Gastrocnemius medialis (tissue), 4 donors: ENCODE measurements around the gene UNK. TPM values are rescaled to one million over a fixed set of nuclear protein-coding genes. Genes with fewer than 3 reads are reported as not detected.

Experiments used
- ATAC-seq, 2 donors: fragments of 150-250 bp; one replicate each; pipeline ENCODE4 v1.9.1; 2016
- DNase-seq, 2 donors: peaks; one replicate each; pipeline ENCODE4 v3.0.0-alpha.2; 2019
- H3K27ac ChIP-seq, 4 donors: fragments of 200-600 bp; sonication (generic); 1 replicate in 1 of 4; 2 replicates in 3 of 4; pipeline ENCODE4 v1.5.1; 2016 to 2018; ENCODE audit warnings: mild to moderate bottlenecking in 2 of 4, moderate library complexity in 1 of 4
- H3K27me3 ChIP-seq, 3 donors: fragments of 200-600 bp; sonication (generic) in 2 of 3; 1 replicate in 1 of 3; 2 replicates in 2 of 3; pipeline versions ENCODE4 v1.5.1 to v1.6.0; 2016 to 2019; ENCODE audit warnings: mild to moderate bottlenecking in 1 of 3, moderate library complexity in 1 of 3
- H3K36me3 ChIP-seq, 2 donors: fragments of 200-600 bp; sonication (generic) in 1 of 2; one replicate each; pipeline ENCODE4 v1.5.1; 2017 to 2018
- H3K4me1 ChIP-seq, 2 donors: fragments of 200-600 bp; sonication (generic) in 1 of 2; one replicate each; pipeline ENCODE4 v1.5.1; 2016 to 2017; ENCODE audit warnings: mild to moderate bottlenecking in 2 of 2
- H3K4me3 ChIP-seq, 4 donors: fragments of 200-600 bp; sonication (generic) in 3 of 4; 1 replicate in 1 of 4; 2 replicates in 3 of 4; pipeline ENCODE4 v1.5.1; 2016 to 2019; ENCODE audit warnings: mild to moderate bottlenecking in 2 of 4
- H3K9me3 ChIP-seq, 3 donors: fragments of 200-600 bp; sonication (generic) in 2 of 3; 1 replicate in 1 of 3; 2 replicates in 2 of 3; pipeline ENCODE4 v1.5.1; 2016 to 2019
- POLR2A ChIP-seq, 2 donors: fragments of 450-650 bp; IDR thresholded peaks; one replicate each; pipeline ENCODE4 v1.6.1; 2017; ENCODE audit warnings: antibody characterized with exemption in 2 of 2, mild to moderate bottlenecking in 2 of 2, moderate library complexity in 2 of 2
- in situ Hi-C, 4 donors: fragments of 200-750 bp; cut with MboI; loops; one replicate each; pipeline versions ENCODE4 v1.15.0 to v1.8.0; 2017; ENCODE audit warnings: low sequenced_read_pairs in 4 of 4
- intact Hi-C: fragments of 100-400 bp; cut with DNase I; formaldehyde crosslinking; loops from one replicate; pipeline ENCODE4 v1.15.1; 2023; ENCODE audit warnings: low total_unique reads
- total RNA-seq, 4 donors: library from RNA; depleted of rRNA; stranded (reverse); fragments of >200 nt; gene quantifications; one replicate each; pipeline versions ENCODE4 v1.1.0 to v1.2.3, GENCODE V29; 2016
- TF ChIP-seq, protein P1 (sequence below), 5 experiments: fragments of 450-650 bp in 3 of 5; fragments of 200-600 bp in 2 of 5; sonication (generic) in 2 of 5; IDR thresholded peaks in 4 of 5; conservative IDR thresholded peaks in 1 of 5; 1 replicate in 4 of 5; 2 replicates in 1 of 5; pipeline ENCODE4 v1.5.1; 2016 to 2019; ENCODE audit warnings: antibody characterized with exemption in 5 of 5, mild to moderate bottlenecking in 3 of 5, moderate library complexity in 3 of 5

UNK gene
- total RNA-seq, 4 donors from 2014 or later = 10.4 to 19.2 (median 13.1) TPM

DNA sequence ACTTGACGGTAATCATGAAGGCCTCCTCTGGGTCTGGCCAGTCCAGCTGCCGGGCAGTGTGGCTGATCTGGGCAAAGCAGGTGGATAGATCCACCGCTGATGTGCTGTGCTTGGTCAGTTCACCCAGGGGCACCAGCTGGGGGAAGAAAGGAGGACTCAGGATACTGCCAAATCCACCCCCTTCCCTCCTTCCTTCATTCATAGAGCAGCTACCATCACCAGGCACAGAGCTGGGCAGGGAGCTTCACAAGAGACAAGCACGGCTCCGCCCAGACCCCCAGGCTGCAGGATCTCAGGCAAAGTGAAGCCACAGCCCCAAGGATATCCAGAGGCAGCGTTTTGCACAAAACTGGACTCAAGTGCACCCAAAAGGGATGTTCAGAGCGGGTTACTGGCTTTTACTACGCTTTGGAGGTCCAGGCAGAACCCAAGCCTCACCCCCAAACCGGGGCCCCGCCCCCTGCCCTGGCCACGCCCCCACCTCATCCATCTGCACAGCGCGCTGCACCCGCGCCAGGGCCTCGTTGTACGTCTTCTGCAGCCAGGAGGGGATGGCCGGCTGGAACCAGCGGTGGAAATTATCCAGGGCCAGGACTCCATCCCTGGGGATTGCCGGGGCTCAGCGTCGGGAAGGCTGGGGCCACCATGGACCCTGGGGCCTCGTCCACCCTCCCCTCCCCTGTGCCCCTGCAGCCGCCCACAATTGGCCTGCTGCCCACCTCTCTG is 50.5 kb downstream of the UNK start:
- Histone ChIP-seq H3K27me3 (no peaks in the 10 kb centered on the region), H3K4me3 (no peak overlapping the region), H3K9me3 (no peaks in the 10 kb centered on the region), H3K36me3 (peaks cover 3 to 42% of the 10 kb centered on the region in 2 donors), H3K27ac (peak overlapping the region in 1 of 4 donors; percentile 9), H3K4me1 (no peaks in the 10 kb centered on the region)
- in situ Hi-C loops = no loop called here
- ATAC-seq = no peak
- TF ChIP-seq POLR2A (IDR thresholded peaks at IDR 0.05) = no peak
- TF ChIP-seq, protein P1, sequence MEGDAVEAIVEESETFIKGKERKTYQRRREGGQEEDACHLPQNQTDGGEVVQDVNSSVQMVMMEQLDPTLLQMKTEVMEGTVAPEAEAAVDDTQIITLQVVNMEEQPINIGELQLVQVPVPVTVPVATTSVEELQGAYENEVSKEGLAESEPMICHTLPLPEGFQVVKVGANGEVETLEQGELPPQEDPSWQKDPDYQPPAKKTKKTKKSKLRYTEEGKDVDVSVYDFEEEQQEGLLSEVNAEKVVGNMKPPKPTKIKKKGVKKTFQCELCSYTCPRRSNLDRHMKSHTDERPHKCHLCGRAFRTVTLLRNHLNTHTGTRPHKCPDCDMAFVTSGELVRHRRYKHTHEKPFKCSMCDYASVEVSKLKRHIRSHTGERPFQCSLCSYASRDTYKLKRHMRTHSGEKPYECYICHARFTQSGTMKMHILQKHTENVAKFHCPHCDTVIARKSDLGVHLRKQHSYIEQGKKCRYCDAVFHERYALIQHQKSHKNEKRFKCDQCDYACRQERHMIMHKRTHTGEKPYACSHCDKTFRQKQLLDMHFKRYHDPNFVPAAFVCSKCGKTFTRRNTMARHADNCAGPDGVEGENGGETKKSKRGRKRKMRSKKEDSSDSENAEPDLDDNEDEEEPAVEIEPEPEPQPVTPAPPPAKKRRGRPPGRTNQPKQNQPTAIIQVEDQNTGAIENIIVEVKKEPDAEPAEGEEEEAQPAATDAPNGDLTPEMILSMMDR (IDR thresholded peaks at IDR 0.05 in 4 of 5, conservative IDR thresholded peaks at IDR 0.05 in 1 of 5) = no peak
- no peak for DNase-seq
- intact Hi-C loops = no loop called here

- no peak for ATAC-seq
- Histone ChIP-seq H3K27ac (no peak overlapping the region), H3K9me3 (no peaks in the 10 kb centered on the region), H3K4me1 (no peaks in the 10 kb centered on the region), H3K27me3 (no peaks in the 10 kb centered on the region), H3K36me3 (peaks cover 3 to 41% of the 10 kb centered on the region in 2 donors), H3K4me3 (no peak overlapping the region)
- in situ Hi-C loops (no loop called here), intact Hi-C loops (no loop called here)
- TF ChIP-seq POLR2A (IDR thresholded peaks at IDR 0.05) = no peak
- TF ChIP-seq, protein P1 (IDR thresholded peaks at IDR 0.05 in 4 of 5, conservative IDR thresholded peaks at IDR 0.05 in 1 of 5) = no peak
- DNase-seq = no peak
These were observed 51.0 kb downstream of the UNK start for GRCh38 chr17:75835654-75835987.

GRCh38 chr17:75836605-75837004 is 52.0 kb downstream of the UNK start:
- TF ChIP-seq, protein P1 (IDR thresholded peaks at IDR 0.05 in 4 of 5, conservative IDR thresholded peaks at IDR 0.05 in 1 of 5) = no peak
- no peak for TF ChIP-seq POLR2A (IDR thresholded peaks at IDR 0.05)
- H3K36me3 ChIP-seq = peaks cover 3 to 33% of the 10 kb centered on the region in 2 donors
- no peak for ATAC-seq
- intact Hi-C loops (no loop called here), in situ Hi-C loops (no loop called here)
- no peak overlapping the region for H3K27ac ChIP-seq
- DNase-seq = no peak
- H3K4me1 ChIP-seq = no peaks in the 10 kb centered on the region
- no peaks in the 10 kb centered on the region for H3K27me3 ChIP-seq
- H3K4me3 ChIP-seq = no peak overlapping the region
- H3K9me3 ChIP-seq = no peaks in the 10 kb centered on the region

DNA sequence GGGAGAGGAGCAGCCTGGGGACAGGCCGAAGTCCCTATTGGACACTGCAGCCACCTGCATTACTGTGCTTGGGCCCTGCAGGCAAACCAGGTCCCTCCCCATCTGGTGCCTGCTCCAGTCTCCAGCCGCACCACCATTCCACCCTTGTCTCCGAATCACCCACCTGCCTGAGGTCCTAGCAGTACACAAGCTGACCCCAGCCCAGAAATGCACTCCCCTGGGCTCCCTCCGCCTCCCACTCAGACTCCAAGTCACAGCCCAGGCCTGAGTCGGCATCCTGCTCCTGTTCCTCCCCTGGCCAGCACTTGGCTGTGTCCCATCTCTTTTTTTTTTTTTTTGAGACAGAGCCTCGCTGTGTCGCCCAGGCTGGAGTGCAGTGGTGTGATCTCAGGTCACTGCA is 53.3 kb downstream of the UNK start:
- in situ Hi-C loops (no loop called here), intact Hi-C loops (no loop called here)
- Histone ChIP-seq H3K4me1 (no peaks in the 10 kb centered on the region), H3K27ac (no peak overlapping the region), H3K4me3 (no peak overlapping the region), H3K9me3 (no peaks in the 10 kb centered on the region), H3K27me3 (no peaks in the 10 kb centered on the region), H3K36me3 (peaks cover 3 to 26% of the 10 kb centered on the region in 2 donors)
- TF ChIP-seq, protein P1 (IDR thresholded peaks at IDR 0.05 in 4 of 5, conservative IDR thresholded peaks at IDR 0.05 in 1 of 5) = no peak
- TF ChIP-seq POLR2A (IDR thresholded peaks at IDR 0.05) = no peak
- ATAC-seq = no peak
- no peak for DNase-seq

- DNase-seq (no peak), ATAC-seq (no peak)
- H3K4me3 ChIP-seq = no peak overlapping the region
- no peak overlapping the region for H3K27ac ChIP-seq
- H3K4me1 ChIP-seq = no peaks in the 10 kb centered on the region
- intact Hi-C loops (no loop called here), in situ Hi-C loops (no loop called here)
- peaks cover 3 to 25% of the 10 kb centered on the region in 2 donors for H3K36me3 ChIP-seq
- TF ChIP-seq, protein P1 (IDR thresholded peaks at IDR 0.05 in 4 of 5, conservative IDR thresholded peaks at IDR 0.05 in 1 of 5) = no peak
- no peak for TF ChIP-seq POLR2A (IDR thresholded peaks at IDR 0.05)
- H3K27me3 ChIP-seq = no peaks in the 10 kb centered on the region
- H3K9me3 ChIP-seq = no peaks in the 10 kb centered on the region
These were observed 53.8 kb downstream of the UNK start for GRCh38 chr17:75838410-75838809.
